Activated CD4-positive, alpha-beta T cell treated with anti-CD3 and anti-CD28 coated beads, Interleukin-2, amount 50 U/mL, for 48 hours (primary cell): ENCODE data around the gene SMIM1.

Experiments
- DNase-seq, 2 experiments: peaks; one replicate each; pipeline ENCODE4 v3.0.0-alpha.2; 2020

Gene SMIM1

DNA sequence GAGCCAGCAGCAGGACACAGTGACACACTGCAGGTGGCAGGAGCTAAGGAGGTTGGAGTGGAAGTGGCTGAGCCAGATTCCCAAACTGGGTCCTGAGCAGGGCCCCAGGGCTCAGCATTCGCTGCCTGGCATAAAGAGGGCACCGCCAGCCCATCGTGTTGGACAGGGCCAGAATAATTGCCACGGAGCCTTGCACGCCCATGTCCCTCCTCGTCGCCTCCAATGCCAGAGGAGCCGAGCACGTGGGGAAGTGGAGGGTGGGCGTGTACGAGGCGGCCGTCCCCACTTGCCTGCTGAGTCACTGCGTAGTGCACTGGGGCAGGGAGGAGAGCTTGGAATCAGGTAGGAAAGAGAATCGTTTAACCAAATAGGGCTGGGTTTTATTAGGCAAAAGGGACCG is 49.9 kb downstream of the SMIM1 start:
- no peak for DNase-seq

DNA sequence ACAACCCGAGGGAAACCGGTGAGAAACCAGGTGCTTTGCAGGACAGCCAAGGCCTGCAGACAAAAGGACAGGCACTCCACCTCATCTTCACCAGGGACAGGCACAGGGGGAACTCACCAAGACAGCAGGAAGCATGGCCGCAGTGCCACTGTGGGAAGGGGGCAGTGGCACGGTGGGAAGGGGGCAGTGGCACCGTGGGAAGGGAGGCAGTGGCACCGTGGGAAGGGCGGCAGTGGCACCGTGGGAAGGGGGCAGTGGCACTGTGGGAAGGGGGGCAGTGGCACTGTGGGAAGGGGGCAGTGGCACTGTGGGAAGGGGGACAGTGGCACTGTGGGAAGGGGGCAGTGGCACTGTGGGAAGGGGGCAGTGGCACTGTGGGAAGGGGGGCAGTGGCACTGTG is 52.1 kb downstream of the SMIM1 start:
- DNase-seq: no peak

GRCh38 chr1:3825356-3825755 is 52.8 kb downstream of the SMIM1 start:
- DNase-seq: no peak
